B cell (primary cell): ENCODE data around the gene RIMBP2. TPM values are rescaled to one million over a fixed set of nuclear protein-coding genes. Genes with fewer than 3 reads are reported as not detected.

ENCODE experiments used
- ATAC-seq: fragments of 200-7000 bp; cut with Tn5 transposase; one replicate; pipeline ENCODE4 v1.10.0; 2021; ENCODE audit warnings: low read depth, mild to moderate bottlenecking, moderate number of reproducible peaks, moderate library complexity
- CTCF ChIA-PET: fragments of 350-600 bp; sonication (Branson Sonifier 250); formaldehyde crosslinking; loops from one replicate; lab custom pipeline; 2021; ENCODE audit warnings: antibody characterized with exemption, inconsistent platforms; lab: Charles Lee
- POLR2A ChIA-PET: fragments of 350-600 bp; sonication (Branson Sonifier 250); formaldehyde crosslinking; loops from one replicate; lab custom pipeline; 2021; ENCODE audit warnings: antibody characterized with exemption; lab: Charles Lee
- DNase-seq: peaks from one replicate; pipeline ENCODE4 v3.0.0; 2013
- H2AFZ ChIP-seq: 2 replicates; pipeline ENCODE4 v1.6.1; 2012; ENCODE audit warnings: mild to moderate bottlenecking, low read depth, low read length; ENCODE audit not compliant: insufficient read depth, poor library complexity, severe bottlenecking
- H3K27ac ChIP-seq, 2 donors: 1 replicate in 1 of 2; 2 replicates in 1 of 2; pipeline ENCODE4 v1.5.1; 2012 to 2013; ENCODE audit warnings: low read length in 2 of 2, mild to moderate bottlenecking in 2 of 2, moderate library complexity in 1 of 2
- H3K27me3 ChIP-seq, 4 experiments: fragments of 200-600 bp in 1 of 4; sonication (generic) in 1 of 4; replicated peaks in 1 of 4; 1 replicate in 2 of 4; 2 replicates in 2 of 4; pipeline versions ENCODE4 v1.6.1 to v1.7.0; 2013 to 2016; ENCODE audit warnings: low read length in 3 of 4, mild to moderate bottlenecking in 2 of 4, mixed read lengths in 1 of 4, moderate library complexity in 1 of 4; ENCODE audit not compliant: insufficient read depth in 4 of 4, control insufficient read depth in 3 of 4; ENCODE audit errors: control extremely low read depth in 1 of 4
- H3K36me3 ChIP-seq, 2 experiments: replicated peaks in 1 of 2; 1 replicate in 1 of 2; 2 replicates in 1 of 2; pipeline versions ENCODE4 v1.6.1 to v1.7.1; 2013; ENCODE audit warnings: low read length in 1 of 2; ENCODE audit not compliant: insufficient read depth in 2 of 2, control insufficient read depth in 1 of 2; ENCODE audit errors: control extremely low read depth in 1 of 2, extremely low read depth in 1 of 2
- H3K4me1 ChIP-seq, 2 donors: fragments of 200-600 bp in 1 of 2; sonication (generic) in 1 of 2; 1 replicate in 1 of 2; 2 replicates in 1 of 2; pipeline versions ENCODE4 v1.5.1 to v1.6.1; 2013 to 2017; ENCODE audit warnings: low read length in 2 of 2; ENCODE audit not compliant: control insufficient read depth in 2 of 2, insufficient read depth in 2 of 2
- H3K4me2 ChIP-seq: replicated peaks from 2 replicates; pipeline ENCODE3; 2012; ENCODE audit warnings: mild to moderate bottlenecking, low read depth, low read length; ENCODE audit not compliant: poor library complexity, severe bottlenecking
- H3K4me3 ChIP-seq, 5 experiments: fragments of 200-600 bp in 1 of 5; sonication (generic) in 1 of 5; 1 replicate in 3 of 5; 2 replicates in 2 of 5; pipeline versions ENCODE4 v1.5.1 to v1.7.0; 2011 to 2016; ENCODE audit warnings: low read length in 4 of 5, mild to moderate bottlenecking in 4 of 5, low read depth in 2 of 5, control low read depth in 1 of 5, moderate library complexity in 1 of 5; ENCODE audit not compliant: insufficient read depth in 1 of 5; ENCODE audit errors: control extremely low read depth in 1 of 5, extremely low read depth in 1 of 5
- H3K79me2 ChIP-seq: fragments of 200-600 bp; sonication (generic); one replicate; pipeline ENCODE4 v1.6.0; 2016; ENCODE audit warnings: low read length; ENCODE audit not compliant: control insufficient read depth, insufficient read depth
- H3K9ac ChIP-seq: fragments of 200-600 bp; sonication (generic); 2 replicates; pipeline ENCODE4 v1.6.1; 2017; ENCODE audit warnings: mild to moderate bottlenecking, low read length, moderate library complexity
- H3K9me3 ChIP-seq, 3 donors: one replicate each; pipeline versions ENCODE4 v1.6.1 to v1.7.1; 2013; ENCODE audit warnings: low read length in 2 of 3; ENCODE audit not compliant: control insufficient read depth in 2 of 3, insufficient read depth in 1 of 3; ENCODE audit errors: control extremely low read depth in 1 of 3
- H4K20me1 ChIP-seq: 2 replicates; pipeline ENCODE4 v1.6.0; 2012; ENCODE audit warnings: mild to moderate bottlenecking, low read length; ENCODE audit not compliant: insufficient read depth, control insufficient read depth, poor library complexity, severe bottlenecking
- H3K27ac Mint-ChIP-seq: one replicate; pipeline ENCODE4 v1.8.0; 2021; ENCODE audit warnings: mixed read lengths
- H3K27me3 Mint-ChIP-seq: one replicate; pipeline ENCODE4 v1.8.0; 2021; ENCODE audit warnings: mixed read lengths
- H3K4me1 Mint-ChIP-seq: one replicate; pipeline ENCODE4 v1.8.0; 2021; ENCODE audit warnings: mixed read lengths
- H3K4me3 Mint-ChIP-seq: one replicate; pipeline ENCODE4 v1.8.0; 2021; ENCODE audit warnings: mixed read lengths
- H3K9me3 Mint-ChIP-seq: one replicate; pipeline ENCODE4 v1.8.0; 2022; ENCODE audit warnings: mixed read lengths; ENCODE audit not compliant: insufficient read depth
- CTCF ChIP-seq: fragments of 200-600 bp; IDR thresholded peaks from one replicate; pipeline ENCODE4 v1.8.0; 2022; ENCODE audit warnings: antibody characterized with exemption, mild to moderate bottlenecking
- EZH2 ChIP-seq: IDR thresholded peaks from 2 replicates; pipeline ENCODE4 v1.6.1; 2012; ENCODE audit warnings: borderline replicate concordance, low read depth, mild to moderate bottlenecking, moderate library complexity, low read length; ENCODE audit not compliant: insufficient read depth, poor library complexity, severe bottlenecking
- WGBS: methylation state at CpG from one replicate; pipeline ENCODE4 v1.1.5; 2013; ENCODE audit warnings: missing lambda C conversion rate; ENCODE audit not compliant: insufficient coverage; 5-methylcytosine and 5-hydroxymethylcytosine counted together
- intact Hi-C: fragments of 100-400 bp; cut with micrococcal nuclease; formaldehyde crosslinking; loops from one replicate; pipeline ENCODE4 v1.10.0; 2022
- polyA plus RNA-seq: library from polyadenylated mRNA; depleted of rRNA; stranded (reverse); fragments of >200 nt; gene quantifications from 2 replicates; pipeline ENCODE4 v1.2.3, GENCODE V29; 2012
- total RNA-seq, 2 donors: library from RNA; stranded (reverse); fragments of 120-200 nt in 1 of 2; gene quantifications; 1 replicate in 1 of 2; 2 replicates in 1 of 2; pipeline versions ENCODE4 v1.2.3 to v1.2.4, GENCODE V29; 2013 to 2022

Gene RIMBP2
- total and polyA plus RNA-seq, 2 donors (not counting 1 experiment from before 2014, with no cell fraction given): not detected

- ChIA-PET CTCF (no interaction called here), POLR2A (no interaction called here)
- H3K4me2 ChIP-seq: no peak overlapping the region
- no peak overlapping the region for H3K27ac ChIP-seq
- no peak overlapping the region for H3K4me3 ChIP-seq
- WGBS: 94% methylated on average over 20 of the region's 23 CpGs
- no peaks in the 10 kb centered on the region for H3K79me2 ChIP-seq
- H4K20me1 ChIP-seq: no peaks in the 10 kb centered on the region
- DNase-seq: no peak
- no peak overlapping the region for H3K27ac Mint-ChIP-seq
- H3K4me1 ChIP-seq: no peaks in the 10 kb centered on the region
- no peak overlapping the region for H3K9ac ChIP-seq
- no peak for TF ChIP-seq CTCF
- TF ChIP-seq EZH2: no peak
- peaks cover 0 to 50% (median 0%) of the 10 kb centered on the region in 3 donors for H3K9me3 ChIP-seq
- no peak for ATAC-seq
- H2AFZ ChIP-seq: no peak overlapping the region
- H3K27me3 ChIP-seq: no peaks in the 10 kb centered on the region
- no peaks in the 10 kb centered on the region for H3K4me1 Mint-ChIP-seq
- no peaks in the 10 kb centered on the region for H3K36me3 ChIP-seq
- no peak overlapping the region for H3K4me3 Mint-ChIP-seq
- H3K27me3 Mint-ChIP-seq: no peaks in the 10 kb centered on the region
- peaks cover 3% of the 10 kb centered on the region for H3K9me3 Mint-ChIP-seq
- intact Hi-C loops: no loop called here
Observed at GRCh38 chr12:130440411-130441080, 275.6 kb downstream of the RIMBP2 start.

DNA sequence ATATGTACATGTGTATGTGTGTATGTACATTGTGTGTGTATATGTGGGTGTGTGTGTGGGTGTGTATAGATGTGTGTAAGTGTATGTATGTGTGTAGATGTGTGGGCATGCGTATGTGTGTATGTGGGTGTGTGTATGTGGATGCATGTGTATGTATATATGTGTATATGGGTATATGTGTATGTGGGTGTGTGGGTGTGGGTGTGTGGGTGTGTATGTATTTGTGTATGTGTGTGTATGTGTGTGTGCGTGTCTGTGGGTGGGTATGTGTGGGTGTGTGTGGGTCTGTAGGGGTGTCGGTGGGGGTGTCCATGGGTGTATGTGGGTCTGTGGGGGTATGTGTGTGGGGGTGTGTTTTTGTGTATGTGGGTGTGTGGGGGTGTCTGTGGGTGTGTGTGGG lies 276.8 kb downstream of the RIMBP2 start:
- TF ChIP-seq CTCF (no peak), EZH2 (no peak)
- Histone ChIP-seq H3K27ac (no peak overlapping the region), H4K20me1 (no peaks in the 10 kb centered on the region), H3K27me3 (no peaks in the 10 kb centered on the region), H3K36me3 (no peaks in the 10 kb centered on the region), H3K4me1 (no peaks in the 10 kb centered on the region), H3K79me2 (no peaks in the 10 kb centered on the region), H3K9me3 (peaks cover 0 to 56% (median 0%) of the 10 kb centered on the region in 3 donors), H3K4me3 (no peak overlapping the region), H3K9ac (no peak overlapping the region), H2AFZ (no peak overlapping the region), H3K4me2 (no peak overlapping the region)
- ATAC-seq (no peak), DNase-seq (no peak)
- no peak overlapping the region for H3K4me3 Mint-ChIP-seq
- WGBS: 94% methylated on average over 3 of the region's 3 CpGs
- H3K4me1 Mint-ChIP-seq: no peaks in the 10 kb centered on the region
- ChIA-PET POLR2A (no interaction called here), CTCF (interaction anchor here (0.5 kb wide), 1 partner anchor 218 kb away, joined by 4 read pairs; no protein-coding TSS in a partner anchor)
- no peaks in the 10 kb centered on the region for H3K27me3 Mint-ChIP-seq
- H3K9me3 Mint-ChIP-seq: peaks cover 3% of the 10 kb centered on the region
- no peak overlapping the region for H3K27ac Mint-ChIP-seq
- intact Hi-C loops: no loop called here
